Prostate gland (tissue), 2 donors: ENCODE results near the gene CLDN2.

Experiments used
- POLR2A ChIP-seq: fragments of 450-650 bp; IDR thresholded peaks from one replicate; pipeline ENCODE4 v1.6.1; 2016; ENCODE audit warnings: antibody characterized with exemption, mild to moderate bottlenecking
- POLR2AphosphoS5 ChIP-seq: sonication (generic); formaldehyde crosslinking; IDR thresholded peaks from one replicate; pipeline ENCODE4 v1.6.1; 2017; ENCODE audit warnings: antibody characterized with exemption
- TF ChIP-seq, protein P1 (sequence below), 4 experiments: fragments of 200-600 bp in 2 of 4; fragments of 450-650 bp in 2 of 4; sonication (generic) in 2 of 4; IDR thresholded peaks; 1 replicate in 3 of 4; 2 replicates in 1 of 4; pipeline ENCODE4 v1.5.1; 2016 to 2019; ENCODE audit warnings: antibody characterized with exemption in 4 of 4, mild to moderate bottlenecking in 2 of 4, moderate library complexity in 2 of 4

DNA sequence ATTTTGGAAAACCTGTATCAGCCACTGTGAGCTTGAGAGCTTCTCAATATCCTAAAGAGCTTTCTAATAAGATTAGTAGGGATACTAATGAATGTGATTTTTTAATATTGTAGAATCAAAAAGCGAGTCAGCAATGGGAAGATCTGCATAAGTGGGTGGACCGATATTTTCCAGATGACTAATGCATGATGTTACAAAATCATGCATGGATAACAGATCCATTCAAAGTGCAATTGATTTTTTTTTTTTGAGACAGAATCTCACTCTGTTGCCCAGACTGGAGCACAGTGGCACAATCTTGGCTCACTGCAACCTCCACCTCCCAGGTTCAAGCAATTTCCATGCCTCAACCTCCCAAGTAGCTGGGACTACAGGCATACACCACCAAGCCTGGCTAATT lies 7.3 kb upstream of the CLDN2 start:
- TF ChIP-seq, protein P1, sequence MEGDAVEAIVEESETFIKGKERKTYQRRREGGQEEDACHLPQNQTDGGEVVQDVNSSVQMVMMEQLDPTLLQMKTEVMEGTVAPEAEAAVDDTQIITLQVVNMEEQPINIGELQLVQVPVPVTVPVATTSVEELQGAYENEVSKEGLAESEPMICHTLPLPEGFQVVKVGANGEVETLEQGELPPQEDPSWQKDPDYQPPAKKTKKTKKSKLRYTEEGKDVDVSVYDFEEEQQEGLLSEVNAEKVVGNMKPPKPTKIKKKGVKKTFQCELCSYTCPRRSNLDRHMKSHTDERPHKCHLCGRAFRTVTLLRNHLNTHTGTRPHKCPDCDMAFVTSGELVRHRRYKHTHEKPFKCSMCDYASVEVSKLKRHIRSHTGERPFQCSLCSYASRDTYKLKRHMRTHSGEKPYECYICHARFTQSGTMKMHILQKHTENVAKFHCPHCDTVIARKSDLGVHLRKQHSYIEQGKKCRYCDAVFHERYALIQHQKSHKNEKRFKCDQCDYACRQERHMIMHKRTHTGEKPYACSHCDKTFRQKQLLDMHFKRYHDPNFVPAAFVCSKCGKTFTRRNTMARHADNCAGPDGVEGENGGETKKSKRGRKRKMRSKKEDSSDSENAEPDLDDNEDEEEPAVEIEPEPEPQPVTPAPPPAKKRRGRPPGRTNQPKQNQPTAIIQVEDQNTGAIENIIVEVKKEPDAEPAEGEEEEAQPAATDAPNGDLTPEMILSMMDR (IDR thresholded peaks at IDR 0.05), result no peak
- TF ChIP-seq POLR2A, result no peak
- TF ChIP-seq POLR2AphosphoS5, result no peak
